ENCODE data around the gene TIMELESS. TPM values are rescaled to one million over a fixed set of nuclear protein-coding genes. Genes with fewer than 3 reads are reported as not detected.

Gene TIMELESS
- total RNA-seq, 1 donor from 2014 or later: 10.5 TPM

Other genes with a start within 250 kb of the TIMELESS start
- gene RNF41, start 227.5 kb downstream of the TIMELESS start, total RNA-seq: 26.9 TPM
- 26.5 TPM for gene NABP2, start 225.1 kb downstream of the TIMELESS start, total RNA-seq
- gene SLC39A5, start 219.4 kb downstream of the TIMELESS start, total RNA-seq: not detected
- gene ANKRD52, start 191.0 kb downstream of the TIMELESS start, total RNA-seq: 19.8 TPM
- gene COQ10A, start 182.5 kb downstream of the TIMELESS start, total RNA-seq: 3.1 TPM
- gene CS, start 149.1 kb downstream of the TIMELESS start, total RNA-seq: 215 TPM
- gene CNPY2, start 133.4 kb downstream of the TIMELESS start, total RNA-seq: 67.7 TPM
- gene PAN2, start 115.4 kb downstream of the TIMELESS start, total RNA-seq: 21.4 TPM
- gene IL23A, start 110.5 kb downstream of the TIMELESS start, total RNA-seq: 1.8 TPM
- 54.5 TPM for gene STAT2, start 89.3 kb downstream of the TIMELESS start, total RNA-seq
- not detected for gene APOF, start 86.6 kb downstream of the TIMELESS start, total RNA-seq
- gene MIP, start 5.2 kb upstream of the TIMELESS start, total RNA-seq: not detected
- gene SPRYD4, start 19.2 kb upstream of the TIMELESS start, total RNA-seq: 3.2 TPM
- 2.6 TPM for gene GLS2, start 38.7 kb upstream of the TIMELESS start, total RNA-seq
- 11.3 TPM for gene RBMS2, start 72.4 kb upstream of the TIMELESS start, total RNA-seq
- 49.9 TPM for gene BAZ2A, start 180.9 kb upstream of the TIMELESS start, total RNA-seq
- 674 TPM for gene ATP5F1B, start 196.6 kb upstream of the TIMELESS start, total RNA-seq
- 153 TPM for gene PTGES3, start 238.9 kb upstream of the TIMELESS start, total RNA-seq